ENCODE measurements around the gene MLC1.

The MLC1 gene

DNA sequence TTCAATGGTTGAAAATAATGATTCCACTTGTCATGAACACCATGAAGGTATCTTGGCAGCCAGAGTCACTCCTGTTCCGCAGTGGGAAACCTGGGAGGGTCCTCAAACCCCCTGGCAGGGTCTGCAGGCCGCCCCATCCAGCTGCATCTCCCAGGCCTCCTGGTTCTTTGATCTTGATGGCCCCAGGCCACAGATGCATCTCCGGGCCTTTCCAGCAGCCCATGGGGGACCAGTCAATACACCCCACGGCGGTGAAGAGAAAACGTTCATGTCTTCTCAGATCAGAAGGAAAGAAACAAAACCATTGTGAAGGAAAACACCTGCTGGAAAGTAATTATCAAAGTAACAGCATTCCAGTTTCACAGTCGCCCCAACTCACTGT is 25.4 kb downstream of the MLC1 start (continued):
- no peak for TF ChIP-seq ZNF518A (tag by site-specific recombination; conservative IDR thresholded peaks at IDR 0.05; ENCODE audit: low read depth)

DNA sequence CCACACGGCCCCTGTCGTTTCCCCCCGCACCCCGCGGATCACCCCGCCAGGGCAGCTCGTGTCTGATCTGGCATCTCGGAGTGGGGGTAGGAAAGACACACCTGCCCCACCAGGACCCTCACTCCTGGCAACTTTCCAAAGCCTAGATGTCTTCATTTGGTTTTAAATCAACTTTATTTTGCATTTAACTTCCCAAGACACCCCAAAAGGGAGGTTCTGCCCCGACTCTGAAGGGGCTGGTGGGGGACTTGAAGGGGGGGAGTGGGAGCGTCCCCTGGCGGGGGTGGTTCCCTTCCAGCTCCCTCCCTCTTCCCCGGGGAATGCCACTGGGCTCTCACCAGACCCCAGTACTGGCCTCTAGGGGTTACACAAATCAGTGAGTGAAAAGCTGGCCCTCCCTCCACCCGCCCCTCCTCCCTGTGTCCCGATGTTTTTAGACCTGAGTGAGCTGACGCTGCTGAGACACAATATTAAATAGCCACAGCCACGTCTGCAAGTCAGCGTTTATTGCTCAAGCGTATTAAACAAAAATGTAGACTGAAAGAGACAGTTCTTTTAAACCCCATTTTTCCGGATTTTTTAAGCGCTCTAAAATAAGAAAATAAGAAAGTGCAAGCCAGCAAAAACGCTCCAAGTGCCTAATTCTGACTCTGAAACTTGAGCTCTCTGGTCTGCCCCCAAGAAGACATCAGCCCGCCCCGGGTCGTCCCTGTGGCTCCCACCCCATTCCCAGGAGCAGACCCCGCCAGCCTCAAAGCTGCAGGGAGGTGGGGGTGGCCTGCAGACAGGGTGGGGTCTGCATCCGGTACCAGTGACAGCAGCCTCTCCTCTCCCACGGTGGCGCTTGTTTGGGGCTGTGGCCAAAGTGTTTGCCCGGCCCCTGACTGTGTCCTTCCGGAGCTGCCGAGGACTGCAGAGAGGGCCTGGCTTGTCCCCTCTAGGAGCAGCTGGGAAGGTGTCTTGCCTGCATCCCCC is 26.0 kb downstream of the MLC1 start:
- Histone ChIP-seq H3K36me3 (ENCODE audit: control insufficient read depth in 2 of 2, insufficient read depth in 1 of 2, low read length in 2 of 2) (no peaks in the 10 kb centered on the region), H3K27ac (ENCODE audit: extremely low read depth, low read depth, low read length) (no peak overlapping the region), H3K4me1 (ENCODE audit: control insufficient read depth, insufficient read depth, low read length) (no peaks in the 10 kb centered on the region), H3K4me3 (ENCODE audit: low read depth, low read length) (no peak overlapping the region), H3K9me3 (ENCODE audit: control insufficient read depth, insufficient read depth, low read depth, low read length) (no peaks in the 10 kb centered on the region)
- ChIA-PET POLR2A (no interaction called here), CTCF (no interaction called here)
- TF ChIP-seq SP2 (tag by site-specific recombination; IDR thresholded peaks at IDR 0.05) (peak; percentile 31; the same call in 1 of the 2 replicates), GLIS1 (tag by site-specific recombination; IDR thresholded peaks at IDR 0.05) (peak; percentile 43; the same call in 1 of the 2 replicates), PATZ1 (tag by site-specific recombination; IDR thresholded peaks at IDR 0.05) (no peak), ZNF211 (tag by site-specific recombination; IDR thresholded peaks at IDR 0.05; ENCODE audit: low read depth) (no peak), ZNF239 (tag by site-specific recombination; IDR thresholded peaks at IDR 0.05) (no peak), GLIS2 (tag by site-specific recombination; IDR thresholded peaks at IDR 0.05) (peak; percentile 37; the same call in 1 of the 2 replicates), ZBTB7A (tag by site-specific recombination; IDR thresholded peaks at IDR 0.05; ENCODE audit: low read depth) (0 out of 2 replicates have a peak, but pooled peaks have one; percentile 41), KLF1 (tag by site-specific recombination; IDR thresholded peaks at IDR 0.05) (peak; percentile 33; the same call in 1 of the 2 replicates), ZBTB20 (tag by site-specific recombination; IDR thresholded peaks at IDR 0.05) (no peak), ZBTB10 (tag by site-specific recombination; IDR thresholded peaks at IDR 0.05) (no peak)
- TF ChIP-seq, protein P1, sequence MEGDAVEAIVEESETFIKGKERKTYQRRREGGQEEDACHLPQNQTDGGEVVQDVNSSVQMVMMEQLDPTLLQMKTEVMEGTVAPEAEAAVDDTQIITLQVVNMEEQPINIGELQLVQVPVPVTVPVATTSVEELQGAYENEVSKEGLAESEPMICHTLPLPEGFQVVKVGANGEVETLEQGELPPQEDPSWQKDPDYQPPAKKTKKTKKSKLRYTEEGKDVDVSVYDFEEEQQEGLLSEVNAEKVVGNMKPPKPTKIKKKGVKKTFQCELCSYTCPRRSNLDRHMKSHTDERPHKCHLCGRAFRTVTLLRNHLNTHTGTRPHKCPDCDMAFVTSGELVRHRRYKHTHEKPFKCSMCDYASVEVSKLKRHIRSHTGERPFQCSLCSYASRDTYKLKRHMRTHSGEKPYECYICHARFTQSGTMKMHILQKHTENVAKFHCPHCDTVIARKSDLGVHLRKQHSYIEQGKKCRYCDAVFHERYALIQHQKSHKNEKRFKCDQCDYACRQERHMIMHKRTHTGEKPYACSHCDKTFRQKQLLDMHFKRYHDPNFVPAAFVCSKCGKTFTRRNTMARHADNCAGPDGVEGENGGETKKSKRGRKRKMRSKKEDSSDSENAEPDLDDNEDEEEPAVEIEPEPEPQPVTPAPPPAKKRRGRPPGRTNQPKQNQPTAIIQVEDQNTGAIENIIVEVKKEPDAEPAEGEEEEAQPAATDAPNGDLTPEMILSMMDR (tag by site-specific recombination; IDR thresholded peaks at IDR 0.05): 0 out of 2 replicates have a peak, but pooled peaks have one; percentile 14

All from HEK293 (cell line).